Measurements from ENCODE around the gene COPS7B. TPM values are rescaled to one million over a fixed set of nuclear protein-coding genes. Genes with fewer than 3 reads are reported as not detected.
A peak's percentile ranks its signal among the peaks of the same experiment; 100 is the strongest.

The COPS7B gene
- total and polyA plus RNA-seq, 2 of the 8 experiments (the other 6 are each of a cell fraction or from before 2014, with no cell fraction given) = 62.2 to 72.1 TPM

- Histone ChIP-seq H3K4me2 (ENCODE audit: insufficient read depth in 1 of 2, low read depth in 2 of 2, low read length in 2 of 2) (peak overlapping the region; percentile 77 to 96), H3K18ac (ENCODE audit: extremely low read depth, low read length) (no peak overlapping the region), H3K36me3 (ENCODE audit: control insufficient read depth in 2 of 4, insufficient read depth in 4 of 4, low read length in 3 of 4) (no peaks in the 10 kb centered on the region), H4K8ac (ENCODE audit: extremely low read depth, insufficient read depth, low read length) (peak overlapping the region; percentile 31; the same call in 1 of the 2 replicates), H3K14ac (ENCODE audit: insufficient read length) (no peak overlapping the region), H3K4me1 (replicated peaks in 1 of 4; ENCODE audit: control insufficient read depth in 3 of 4, insufficient read depth in 4 of 4, low read length in 3 of 4) (peaks cover 0 to 7% (median 1%) of the 10 kb centered on the region in 4 experiments; a peak in 3 of 7 replicates), H3K56ac (replicated peaks; ENCODE audit: insufficient read length, low read depth, low read length) (no peak overlapping the region), H3K79me2 (ENCODE audit: control insufficient read depth in 1 of 2, insufficient read depth in 2 of 2, low read length in 2 of 2) (peaks cover 3 to 47% of the 10 kb centered on the region in 2 experiments; a peak in 1 of 4 replicates), H3K27ac (ENCODE audit: low read depth, low read length) (no peak overlapping the region), H3K23ac (ENCODE audit: insufficient read length) (no peak overlapping the region), H3K27me3 (replicated peaks in 1 of 4; ENCODE audit: control insufficient read depth in 3 of 4, extremely low read depth in 1 of 4, insufficient read depth in 3 of 4, low read length in 3 of 4) (no peaks in the 10 kb centered on the region), H2BK12ac (ENCODE audit: low read depth, low read length) (no peak overlapping the region), H3K9ac (replicated peaks in 1 of 4; ENCODE audit: extremely low read depth in 1 of 4, low read depth in 3 of 4, low read length in 3 of 4) (peak overlapping the region in 2 of 4 experiments; percentile 34 to 64; a peak in 2 of 7 replicates), H4K5ac (ENCODE audit: insufficient read length, low read depth, low read length) (no peak overlapping the region), H2AFZ (ENCODE audit: low read length) (no peak overlapping the region), H2BK5ac (ENCODE audit: low read depth, low read length) (no peak overlapping the region), H3K4ac (replicated peaks; ENCODE audit: insufficient read length, low read depth, low read length) (no peak overlapping the region), H4K91ac (replicated peaks; ENCODE audit: insufficient read length, low read length) (no peak overlapping the region), H3K9me3 (ENCODE audit: insufficient read depth in 2 of 2, low read depth in 1 of 2, low read length in 1 of 2) (no peaks in the 10 kb centered on the region), H3K79me1 (ENCODE audit: low read depth, low read length) (peaks cover 5% of the 10 kb centered on the region; the same call in 1 of the 2 replicates), H2AK5ac (ENCODE audit: low read depth, low read length) (no peak overlapping the region), H2BK20ac (ENCODE audit: low read length) (no peak overlapping the region), H2BK120ac (replicated peaks; ENCODE audit: low read depth, low read length) (no peak overlapping the region), H3K4me3 (ENCODE audit: extremely low read depth in 1 of 4, insufficient read depth in 2 of 4, low read depth in 3 of 4, low read length in 4 of 4) (peak overlapping the region; percentile 61 to 93 (median 86)), H4K20me1 (replicated peaks in 1 of 2; ENCODE audit: control insufficient read depth in 1 of 2, insufficient read depth in 2 of 2, low read length in 2 of 2) (peaks cover 3 to 10% of the 10 kb centered on the region in 2 experiments), H3K23me2 (ENCODE audit: low read depth, low read length) (peaks cover 12% of the 10 kb centered on the region), H2BK15ac (ENCODE audit: low read length) (no peak overlapping the region)
- 22% methylated on average over 18 of the region's 51 CpGs; no CpG with 5 or more reads in 1 of the 2 experiments for WGBS, 2 experiments (ENCODE audit: extremely low coverage in 1 of 2, insufficient coverage in 1 of 2, insufficient read length in 1 of 2, insufficient replicate concordance in 2 of 2, low coverage in 1 of 2, low lambda C conversion rate in 2 of 2, missing lambda C conversion rate in 1 of 2)
- DNase-seq (ENCODE audit: low read depth in 1 of 2, low spot score in 2 of 2) = peak in 1 of 2 experiments; percentile 58
- ChIA-PET CTCF (ENCODE audit: partially characterized antibody) (interaction anchor here (1.1 to 1.7 kb wide), 3 partner anchors 26 to 167 kb away, joined by 3 to 7 read pairs (median 5); no protein-coding TSS in a partner anchor), POLR2A (ENCODE audit: partially characterized antibody) (interaction anchor here (0.8 to 2.3 kb wide), 8 partner anchors 15 to 70 kb away, joined by 3 to 5 read pairs (median 4); no protein-coding TSS in a partner anchor)
- no peak for FAIRE-seq
- TF ChIP-seq EZH2 (IDR thresholded peaks at IDR 0.05; ENCODE audit: low read depth, low read length, severe bottlenecking) (no peak), EP300 (IDR thresholded peaks at IDR 0.05; ENCODE audit: borderline replicate concordance in 1 of 2, low read depth in 2 of 2, low read length in 2 of 2) (no peak), ZNF274 (IDR thresholded peaks at IDR 0.05; ENCODE audit: borderline replicate concordance, extremely low read depth, low read length) (no peak), POLR2AphosphoS5 (IDR thresholded peaks at IDR 0.05; ENCODE audit: low read depth, low read length) (no peak), FOSL1 (IDR thresholded peaks at IDR 0.05; ENCODE audit: insufficient read depth, low read depth, low read length) (no peak), JUN (IDR thresholded peaks at IDR 0.05; ENCODE audit: low read depth, low read length) (no peak), SAP30 (IDR thresholded peaks at IDR 0.05; ENCODE audit: insufficient read depth, insufficient replicate concordance, low read length) (peak; percentile 93), GTF2F1 (IDR thresholded peaks at IDR 0.05; ENCODE audit: borderline replicate concordance, low read depth, low read length) (no peak), TEAD4 (IDR thresholded peaks at IDR 0.05; ENCODE audit: low read depth, low read length) (no peak), ATF3 (IDR thresholded peaks at IDR 0.05; ENCODE audit: insufficient read depth, low read depth, low read length) (no peak), SP1 (IDR thresholded peaks at IDR 0.05; ENCODE audit: low read depth, low read length) (no peak)
Observed at GRCh38 chr2:231780123-231780908, 5.9 kb upstream of the COPS7B start.

All from H1 (cell line).